B cell (primary cell): Measurements from ENCODE around the gene CDK18. TPM values are rescaled to one million over a fixed set of nuclear protein-coding genes. Genes with fewer than 3 reads are reported as not detected.

ENCODE experiments used
- ATAC-seq: fragments of 200-7000 bp; cut with Tn5 transposase; one replicate; pipeline ENCODE4 v1.10.0; 2021; ENCODE audit warnings: low read depth, mild to moderate bottlenecking, moderate number of reproducible peaks, moderate library complexity
- CTCF ChIA-PET: fragments of 350-600 bp; sonication (Branson Sonifier 250); formaldehyde crosslinking; loops from one replicate; lab custom pipeline; 2021; ENCODE audit warnings: antibody characterized with exemption, inconsistent platforms; lab: Charles Lee
- POLR2A ChIA-PET: fragments of 350-600 bp; sonication (Branson Sonifier 250); formaldehyde crosslinking; loops from one replicate; lab custom pipeline; 2021; ENCODE audit warnings: antibody characterized with exemption; lab: Charles Lee
- DNase-seq: peaks from one replicate; pipeline ENCODE4 v3.0.0; 2013
- H2AFZ ChIP-seq: 2 replicates; pipeline ENCODE4 v1.6.1; 2012; ENCODE audit warnings: mild to moderate bottlenecking, low read depth, low read length; ENCODE audit not compliant: insufficient read depth, poor library complexity, severe bottlenecking
- H3K27ac ChIP-seq, 2 donors: 1 replicate in 1 of 2; 2 replicates in 1 of 2; pipeline ENCODE4 v1.5.1; 2012 to 2013; ENCODE audit warnings: low read length in 2 of 2, mild to moderate bottlenecking in 2 of 2, moderate library complexity in 1 of 2
- H3K27me3 ChIP-seq, 4 experiments: fragments of 200-600 bp in 1 of 4; sonication (generic) in 1 of 4; replicated peaks in 1 of 4; 1 replicate in 2 of 4; 2 replicates in 2 of 4; pipeline versions ENCODE4 v1.6.1 to v1.7.0; 2013 to 2016; ENCODE audit warnings: low read length in 3 of 4, mild to moderate bottlenecking in 2 of 4, mixed read lengths in 1 of 4, moderate library complexity in 1 of 4; ENCODE audit not compliant: insufficient read depth in 4 of 4, control insufficient read depth in 3 of 4; ENCODE audit errors: control extremely low read depth in 1 of 4
- H3K36me3 ChIP-seq, 2 experiments: replicated peaks in 1 of 2; 1 replicate in 1 of 2; 2 replicates in 1 of 2; pipeline versions ENCODE4 v1.6.1 to v1.7.1; 2013; ENCODE audit warnings: low read length in 1 of 2; ENCODE audit not compliant: insufficient read depth in 2 of 2, control insufficient read depth in 1 of 2; ENCODE audit errors: control extremely low read depth in 1 of 2, extremely low read depth in 1 of 2
- H3K4me1 ChIP-seq, 2 donors: fragments of 200-600 bp in 1 of 2; sonication (generic) in 1 of 2; 1 replicate in 1 of 2; 2 replicates in 1 of 2; pipeline versions ENCODE4 v1.5.1 to v1.6.1; 2013 to 2017; ENCODE audit warnings: low read length in 2 of 2; ENCODE audit not compliant: control insufficient read depth in 2 of 2, insufficient read depth in 2 of 2
- H3K4me2 ChIP-seq: replicated peaks from 2 replicates; pipeline ENCODE3; 2012; ENCODE audit warnings: mild to moderate bottlenecking, low read depth, low read length; ENCODE audit not compliant: poor library complexity, severe bottlenecking
- H3K4me3 ChIP-seq, 5 experiments: fragments of 200-600 bp in 1 of 5; sonication (generic) in 1 of 5; 1 replicate in 3 of 5; 2 replicates in 2 of 5; pipeline versions ENCODE4 v1.5.1 to v1.7.0; 2011 to 2016; ENCODE audit warnings: low read length in 4 of 5, mild to moderate bottlenecking in 4 of 5, low read depth in 2 of 5, control low read depth in 1 of 5, moderate library complexity in 1 of 5; ENCODE audit not compliant: insufficient read depth in 1 of 5; ENCODE audit errors: control extremely low read depth in 1 of 5, extremely low read depth in 1 of 5
- H3K79me2 ChIP-seq: fragments of 200-600 bp; sonication (generic); one replicate; pipeline ENCODE4 v1.6.0; 2016; ENCODE audit warnings: low read length; ENCODE audit not compliant: control insufficient read depth, insufficient read depth
- H3K9ac ChIP-seq: fragments of 200-600 bp; sonication (generic); 2 replicates; pipeline ENCODE4 v1.6.1; 2017; ENCODE audit warnings: mild to moderate bottlenecking, low read length, moderate library complexity
- H3K9me3 ChIP-seq, 3 donors: one replicate each; pipeline versions ENCODE4 v1.6.1 to v1.7.1; 2013; ENCODE audit warnings: low read length in 2 of 3; ENCODE audit not compliant: control insufficient read depth in 2 of 3, insufficient read depth in 1 of 3; ENCODE audit errors: control extremely low read depth in 1 of 3
- H4K20me1 ChIP-seq: 2 replicates; pipeline ENCODE4 v1.6.0; 2012; ENCODE audit warnings: mild to moderate bottlenecking, low read length; ENCODE audit not compliant: insufficient read depth, control insufficient read depth, poor library complexity, severe bottlenecking
- H3K27ac Mint-ChIP-seq: one replicate; pipeline ENCODE4 v1.8.0; 2021; ENCODE audit warnings: mixed read lengths
- H3K27me3 Mint-ChIP-seq: one replicate; pipeline ENCODE4 v1.8.0; 2021; ENCODE audit warnings: mixed read lengths
- H3K4me1 Mint-ChIP-seq: one replicate; pipeline ENCODE4 v1.8.0; 2021; ENCODE audit warnings: mixed read lengths
- H3K4me3 Mint-ChIP-seq: one replicate; pipeline ENCODE4 v1.8.0; 2021; ENCODE audit warnings: mixed read lengths
- H3K9me3 Mint-ChIP-seq: one replicate; pipeline ENCODE4 v1.8.0; 2022; ENCODE audit warnings: mixed read lengths; ENCODE audit not compliant: insufficient read depth
- CTCF ChIP-seq: fragments of 200-600 bp; IDR thresholded peaks from one replicate; pipeline ENCODE4 v1.8.0; 2022; ENCODE audit warnings: antibody characterized with exemption, mild to moderate bottlenecking
- EZH2 ChIP-seq: IDR thresholded peaks from 2 replicates; pipeline ENCODE4 v1.6.1; 2012; ENCODE audit warnings: borderline replicate concordance, low read depth, mild to moderate bottlenecking, moderate library complexity, low read length; ENCODE audit not compliant: insufficient read depth, poor library complexity, severe bottlenecking
- WGBS: methylation state at CpG from one replicate; pipeline ENCODE4 v1.1.5; 2013; ENCODE audit warnings: missing lambda C conversion rate; ENCODE audit not compliant: insufficient coverage; 5-methylcytosine and 5-hydroxymethylcytosine counted together
- intact Hi-C: fragments of 100-400 bp; cut with micrococcal nuclease; formaldehyde crosslinking; loops from one replicate; pipeline ENCODE4 v1.10.0; 2022
- polyA plus RNA-seq: library from polyadenylated mRNA; depleted of rRNA; stranded (reverse); fragments of >200 nt; gene quantifications from 2 replicates; pipeline ENCODE4 v1.2.3, GENCODE V29; 2012
- total RNA-seq, 2 donors: library from RNA; stranded (reverse); fragments of 120-200 nt in 1 of 2; gene quantifications; 1 replicate in 1 of 2; 2 replicates in 1 of 2; pipeline versions ENCODE4 v1.2.3 to v1.2.4, GENCODE V29; 2013 to 2022

CDK18 gene
- total and polyA plus RNA-seq, 2 donors (not counting 1 experiment from before 2014, with no cell fraction given): 3.8 to 4.7 TPM

- peaks cover 5% of the 10 kb centered on the region for H3K4me1 Mint-ChIP-seq
- Histone ChIP-seq H3K27ac (no peak overlapping the region), H3K4me2 (no peak overlapping the region), H3K27me3 (peaks cover 0 to 47% (median 24%) of the 10 kb centered on the region in 4 experiments), H3K9ac (no peak overlapping the region), H3K4me3 (no peak overlapping the region), H2AFZ (no peak overlapping the region), H3K36me3 (no peaks in the 10 kb centered on the region), H3K4me1 (peaks cover 6 to 10% of the 10 kb centered on the region in 2 donors), H3K79me2 (no peaks in the 10 kb centered on the region), H3K9me3 (no peaks in the 10 kb centered on the region), H4K20me1 (no peaks in the 10 kb centered on the region)
- intact Hi-C loops: no loop called here
- WGBS: 86% methylated on average over 1 of the region's 2 CpGs
- DNase-seq: no peak
- POLR2A ChIA-PET: no interaction called here
- CTCF ChIA-PET: interaction anchor here (0.6 to 2.2 kb wide), 4 partner anchors 62 to 1148 kb away, joined by 3 to 6 read pairs (median 4); partner anchors contain the start of gene ELK4
- ATAC-seq: no peak
- no peak overlapping the region for H3K4me3 Mint-ChIP-seq
- peaks cover 51% of the 10 kb centered on the region for H3K27me3 Mint-ChIP-seq
- no peak overlapping the region for H3K27ac Mint-ChIP-seq
- no peak for TF ChIP-seq CTCF
- TF ChIP-seq EZH2: no peak
- H3K9me3 Mint-ChIP-seq: no peaks in the 10 kb centered on the region
Measured at GRCh38 chr1:205570796-205571537, 66.5 kb downstream of the CDK18 start.

GRCh38 chr1:205571747-205572146 lies 67.3 kb downstream of the CDK18 start:
- peaks cover 6 to 10% of the 10 kb centered on the region in 2 donors for H3K4me1 ChIP-seq
- peaks cover 46% of the 10 kb centered on the region for H3K27me3 Mint-ChIP-seq
- peaks cover 0 to 47% (median 24%) of the 10 kb centered on the region in 4 experiments for H3K27me3 ChIP-seq
- DNase-seq (no peak), ATAC-seq (no peak)
- H3K4me3 Mint-ChIP-seq: no peak overlapping the region
- H3K27ac ChIP-seq: no peak overlapping the region
- intact Hi-C loops: no loop called here
- TF ChIP-seq CTCF (no peak), EZH2 (no peak)
- H3K36me3 ChIP-seq: no peaks in the 10 kb centered on the region
- 89% methylated on average over 3 of the region's 4 CpGs for WGBS
- no peak overlapping the region for H3K27ac Mint-ChIP-seq
- POLR2A ChIA-PET: no interaction called here
- H2AFZ ChIP-seq: no peak overlapping the region
- no peak overlapping the region for H3K4me3 ChIP-seq
- no peaks in the 10 kb centered on the region for H3K9me3 ChIP-seq
- no peak overlapping the region for H3K4me2 ChIP-seq
- no peaks in the 10 kb centered on the region for H3K79me2 ChIP-seq
- H3K9me3 Mint-ChIP-seq: no peaks in the 10 kb centered on the region
- H3K9ac ChIP-seq: no peak overlapping the region
- CTCF ChIA-PET: no interaction called here
- no peaks in the 10 kb centered on the region for H4K20me1 ChIP-seq
- peaks cover 5% of the 10 kb centered on the region for H3K4me1 Mint-ChIP-seq
